Retinal pigment epithelial cell (primary cell): ENCODE measurements around the gene HNRNPA1.
"Not testable (repeated sequence)": the region's sequence is repeated elsewhere in the genome, so short reads cannot be mapped to it uniquely, and the experiment has no call there.

Experiments
- DNase-seq: peaks from one replicate; pipeline ENCODE4 v3.0.0-alpha.2; 2010; ENCODE audit warnings: low read depth
- H3K4me3 ChIP-seq: 2 replicates; pipeline ENCODE4 v1.5.1; 2011; ENCODE audit warnings: mild to moderate bottlenecking, low read length, control low read depth, moderate library complexity
- CTCF ChIP-seq: conservative IDR thresholded peaks from 2 replicates; pipeline ENCODE4 v1.5.1; 2011; ENCODE audit warnings: low read depth, low read length, control low read depth, inconsistent platforms

The HNRNPA1 gene

GRCh38 chr12:54280468-54281260 is at the start of gene HNRNPA1:
HNRNPA1 (plus strand) TSS chr12:54280726; CDS start chr12:54280808, 82 bp downstream.
- DNase-seq = peak; percentile 100
- TF ChIP-seq CTCF = no peak
- H3K4me3 ChIP-seq = peak within 1 kb of the TSS; percentile 98

- H3K4me3 ChIP-seq, DNase-seq: not testable (repeated sequence)
These were observed 49.3 kb upstream of the HNRNPA1 start for GRCh38 chr12:54231269-54231668.

DNA sequence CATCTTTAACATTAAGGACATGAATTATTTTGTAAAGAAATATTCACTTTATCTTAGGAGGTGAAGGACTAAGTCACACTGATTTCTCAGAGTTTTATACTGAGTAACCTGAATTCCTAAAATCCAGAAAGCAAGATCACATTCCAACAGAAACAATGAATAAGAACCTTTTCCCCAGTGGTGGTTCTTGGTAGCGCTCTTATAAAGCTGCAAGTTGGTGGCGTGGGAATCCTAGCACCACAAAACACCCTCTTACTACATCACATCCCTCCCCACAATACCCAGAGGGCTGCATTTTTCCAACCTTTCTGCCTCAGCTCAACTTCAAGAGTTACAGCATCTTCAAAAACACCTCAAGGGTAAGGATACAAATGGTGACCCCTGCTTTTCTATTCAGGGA is 47.7 kb upstream of the HNRNPA1 start:
- peak; percentile 44 for TF ChIP-seq CTCF
- no peak overlapping the region for H3K4me3 ChIP-seq
- DNase-seq = no peak

DNA sequence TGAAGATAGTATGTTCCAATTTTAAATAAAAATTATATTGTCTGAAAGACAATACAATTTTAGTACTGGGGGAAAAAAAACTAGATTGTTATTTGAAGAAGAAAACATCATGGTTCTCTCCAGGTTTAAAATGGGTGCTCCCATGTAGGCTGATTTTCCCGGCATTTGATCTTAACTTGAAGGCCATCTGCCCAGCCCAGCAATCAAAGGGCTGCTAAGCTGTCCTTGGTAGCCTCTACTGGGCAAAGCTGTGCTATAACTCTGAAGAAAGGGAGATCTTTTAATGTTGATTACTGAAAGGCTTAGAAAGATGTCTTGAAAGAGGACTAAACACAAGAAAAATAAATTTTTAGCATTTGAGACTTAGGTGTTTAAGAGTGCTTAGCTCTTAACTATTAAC is 42.0 kb upstream of the HNRNPA1 start:
- no peak for DNase-seq
- no peak overlapping the region for H3K4me3 ChIP-seq
- no peak for TF ChIP-seq CTCF

- no peak for DNase-seq
- H3K4me3 ChIP-seq = no peak overlapping the region
- TF ChIP-seq CTCF = no peak
These were observed 40.9 kb upstream of the HNRNPA1 start for GRCh38 chr12:54239620-54240019.

GRCh38 chr12:54240129-54240528 is 40.4 kb upstream of the HNRNPA1 start:
- DNase-seq = no peak
- H3K4me3 ChIP-seq = no peak overlapping the region
- TF ChIP-seq CTCF = no peak

DNA sequence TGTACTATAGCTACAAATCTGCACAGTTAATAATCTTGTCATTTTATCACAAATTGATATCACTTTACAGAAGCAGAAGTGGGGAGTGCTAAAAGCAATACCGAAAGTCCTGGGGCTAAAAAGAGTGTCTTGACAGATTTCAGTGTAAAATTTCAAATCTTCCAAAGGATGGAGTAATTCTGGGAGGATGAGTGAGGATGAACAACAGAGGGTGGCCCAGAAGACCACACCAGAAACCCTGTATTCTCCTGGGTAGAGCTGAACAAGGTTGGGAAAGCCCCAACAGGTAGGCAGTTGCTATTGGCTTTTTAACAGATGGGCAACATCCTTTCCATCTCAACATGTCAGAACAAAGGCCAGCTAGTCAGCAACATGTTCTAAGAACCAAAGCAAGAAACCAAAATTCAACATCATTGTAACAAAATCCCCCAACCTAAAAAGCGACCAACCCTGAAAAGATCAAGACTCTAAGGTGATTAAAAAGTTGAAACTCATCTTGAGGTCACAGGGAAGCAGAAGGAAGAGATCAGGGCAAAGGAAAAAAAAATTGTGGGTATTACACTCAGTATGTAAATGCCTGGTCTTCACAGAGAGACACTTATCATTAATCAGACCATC is 39.4 kb upstream of the HNRNPA1 start:
- no peak for TF ChIP-seq CTCF
- DNase-seq = no peak
- H3K4me3 ChIP-seq = no peak overlapping the region
